ENCODE data around the gene RGS7.

The RGS7 gene

DNA sequence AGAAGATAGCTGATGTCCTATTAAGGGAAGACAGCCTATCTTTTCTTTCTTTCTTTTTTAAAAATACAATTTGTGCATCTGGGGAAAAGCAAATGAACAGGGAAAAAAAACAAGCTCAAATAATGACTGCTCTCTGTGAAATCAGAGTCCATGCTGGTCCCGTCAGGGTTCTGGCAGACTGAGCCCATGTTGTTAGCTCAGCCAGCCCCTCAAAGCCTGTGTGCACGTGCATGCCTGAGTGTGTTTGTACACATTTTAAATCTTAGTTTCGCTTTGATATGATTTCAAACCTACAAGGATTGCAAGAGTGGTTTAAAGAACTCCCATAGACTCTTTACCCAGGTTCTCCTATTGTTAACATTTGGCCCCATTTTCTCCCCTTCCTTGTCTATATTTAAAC, 513.2 kb downstream of the RGS7 start:
- Histone ChIP-seq H3K36me3 (ENCODE audit: control insufficient read depth in 2 of 2, insufficient read depth in 2 of 2, low read length in 2 of 2) (no peaks in the 10 kb centered on the region), H3K27me3 (ENCODE audit: control insufficient read depth in 2 of 2, insufficient read depth in 2 of 2, low read length in 2 of 2) (no peaks in the 10 kb centered on the region), H3K4me1 (ENCODE audit: control insufficient read depth in 2 of 2, insufficient read depth in 2 of 2, low read length in 2 of 2) (no peaks in the 10 kb centered on the region), H3K27ac (ENCODE audit: low read depth in 2 of 2, low read length in 2 of 2) (no peak overlapping the region), H3K9ac (ENCODE audit: low read depth in 1 of 2, low read length in 2 of 2) (no peak overlapping the region), H3K9me3 (ENCODE audit: control insufficient read depth in 2 of 2, low read length in 2 of 2) (no peaks in the 10 kb centered on the region), H3K4me3 (ENCODE audit: low read length in 2 of 2) (no peak overlapping the region)

DNA sequence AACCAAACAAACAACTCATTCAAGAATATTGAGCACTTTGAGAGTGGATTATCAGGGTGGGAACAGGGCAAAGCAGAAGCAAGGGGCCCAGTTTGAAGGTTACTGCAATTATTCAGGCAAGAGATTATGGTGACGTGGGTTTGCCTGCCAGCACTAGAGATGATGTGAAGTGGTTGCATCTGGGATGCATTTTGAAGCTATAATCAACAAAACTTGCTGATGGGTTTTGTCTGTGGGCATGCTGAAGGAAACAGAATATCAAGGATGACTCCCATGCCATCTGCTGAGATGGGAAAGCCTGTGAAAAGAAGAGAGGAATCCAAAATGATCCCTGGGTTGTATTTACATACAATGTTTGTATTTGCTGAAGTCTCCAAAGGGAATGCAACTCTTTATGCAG, 520.7 kb downstream of the RGS7 start:
- H3K27ac ChIP-seq (ENCODE audit: low read depth in 2 of 2, low read length in 2 of 2), result no peak overlapping the region
- no peak overlapping the region for H3K9ac ChIP-seq (ENCODE audit: low read depth in 1 of 2, low read length in 2 of 2)
- no peak overlapping the region for H3K4me3 ChIP-seq (ENCODE audit: low read length in 2 of 2)
- H3K4me1 ChIP-seq (ENCODE audit: control insufficient read depth in 2 of 2, insufficient read depth in 2 of 2, low read length in 2 of 2), result no peaks in the 10 kb centered on the region
- no peaks in the 10 kb centered on the region for H3K9me3 ChIP-seq (ENCODE audit: control insufficient read depth in 2 of 2, low read length in 2 of 2)
- no peaks in the 10 kb centered on the region for H3K36me3 ChIP-seq (ENCODE audit: control insufficient read depth in 2 of 2, insufficient read depth in 2 of 2, low read length in 2 of 2)
- no peaks in the 10 kb centered on the region for H3K27me3 ChIP-seq (ENCODE audit: control insufficient read depth in 2 of 2, insufficient read depth in 2 of 2, low read length in 2 of 2)

DNA sequence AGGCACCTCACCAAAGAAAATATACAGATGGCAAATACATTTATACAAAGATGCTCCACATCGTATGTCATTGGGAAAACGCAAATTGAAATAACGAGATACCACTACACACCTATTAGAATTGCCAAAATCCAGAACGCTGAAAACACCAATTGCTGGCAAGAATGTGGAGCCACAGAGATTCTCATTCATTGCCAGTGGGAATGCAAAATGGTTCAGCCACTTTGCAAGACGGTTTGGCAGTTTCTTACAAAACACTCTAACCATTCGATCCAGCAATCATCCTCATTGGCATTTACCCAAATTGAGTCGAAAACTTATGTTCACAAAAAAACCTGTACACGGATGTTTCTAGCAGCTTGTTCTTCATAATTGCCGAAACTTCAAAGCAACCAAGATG, 521.7 kb downstream of the RGS7 start:
- no peaks in the 10 kb centered on the region for H3K27me3 ChIP-seq (ENCODE audit: control insufficient read depth in 2 of 2, insufficient read depth in 2 of 2, low read length in 2 of 2)
- no peaks in the 10 kb centered on the region for H3K36me3 ChIP-seq (ENCODE audit: control insufficient read depth in 2 of 2, insufficient read depth in 2 of 2, low read length in 2 of 2)
- no peak overlapping the region for H3K4me3 ChIP-seq (ENCODE audit: low read length in 2 of 2)
- H3K27ac ChIP-seq (ENCODE audit: low read depth in 2 of 2, low read length in 2 of 2), result no peak overlapping the region
- H3K4me1 ChIP-seq (ENCODE audit: control insufficient read depth in 2 of 2, insufficient read depth in 2 of 2, low read length in 2 of 2), result no peaks in the 10 kb centered on the region
- no peak overlapping the region for H3K9ac ChIP-seq (ENCODE audit: low read depth in 1 of 2, low read length in 2 of 2)
- no peaks in the 10 kb centered on the region for H3K9me3 ChIP-seq (ENCODE audit: control insufficient read depth in 2 of 2, low read length in 2 of 2)

DNA sequence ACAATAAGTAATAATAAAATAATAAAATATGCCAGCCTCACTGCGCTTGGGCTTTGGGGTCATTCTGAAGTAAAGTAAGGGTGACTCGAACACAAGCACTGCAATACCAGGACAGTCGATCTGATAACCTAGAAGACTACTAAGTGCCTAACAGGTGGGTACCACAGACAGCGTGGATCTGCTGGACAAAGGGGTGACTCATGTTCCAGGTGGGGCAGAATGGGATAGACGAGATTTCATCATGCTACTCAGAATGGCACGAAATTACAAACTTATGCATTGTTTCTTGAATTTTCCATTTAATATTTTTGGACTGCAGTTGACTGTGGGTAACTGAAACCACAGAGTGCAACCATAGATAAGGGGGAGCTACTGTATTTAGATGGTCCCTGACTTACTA, 523.9 kb downstream of the RGS7 start:
- Histone ChIP-seq H3K9ac (ENCODE audit: low read depth in 1 of 2, low read length in 2 of 2) (no peak overlapping the region), H3K27me3 (ENCODE audit: control insufficient read depth in 2 of 2, insufficient read depth in 2 of 2, low read length in 2 of 2) (no peaks in the 10 kb centered on the region), H3K27ac (ENCODE audit: low read depth in 2 of 2, low read length in 2 of 2) (no peak overlapping the region), H3K4me1 (ENCODE audit: control insufficient read depth in 2 of 2, insufficient read depth in 2 of 2, low read length in 2 of 2) (no peaks in the 10 kb centered on the region), H3K36me3 (ENCODE audit: control insufficient read depth in 2 of 2, insufficient read depth in 2 of 2, low read length in 2 of 2) (no peaks in the 10 kb centered on the region), H3K9me3 (ENCODE audit: control insufficient read depth in 2 of 2, low read length in 2 of 2) (no peaks in the 10 kb centered on the region), H3K4me3 (ENCODE audit: low read length in 2 of 2) (no peak overlapping the region)

DNA sequence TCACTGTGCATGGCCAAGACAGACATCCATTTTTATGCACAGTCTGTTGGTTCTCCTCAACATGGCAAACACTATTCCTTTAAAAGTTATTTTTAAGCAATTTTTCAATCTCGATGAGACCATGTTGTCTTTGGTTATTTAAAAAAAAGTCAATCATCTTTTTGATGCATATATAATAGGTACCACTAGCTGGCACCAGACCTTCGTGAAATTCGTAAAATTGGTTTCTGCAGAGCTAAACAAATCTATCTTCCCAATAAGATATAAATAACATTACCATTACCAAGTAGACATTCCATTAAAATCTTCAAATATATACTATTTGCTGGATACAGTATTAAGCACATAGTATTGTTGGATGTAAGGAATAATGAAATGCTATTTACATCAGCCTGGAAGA, 525.1 kb downstream of the RGS7 start:
- H3K36me3 ChIP-seq (ENCODE audit: control insufficient read depth in 2 of 2, insufficient read depth in 2 of 2, low read length in 2 of 2), result no peaks in the 10 kb centered on the region
- H3K4me3 ChIP-seq (ENCODE audit: low read length in 2 of 2), result no peak overlapping the region
- H3K27me3 ChIP-seq (ENCODE audit: control insufficient read depth in 2 of 2, insufficient read depth in 2 of 2, low read length in 2 of 2), result no peaks in the 10 kb centered on the region
- H3K27ac ChIP-seq (ENCODE audit: low read depth in 2 of 2, low read length in 2 of 2), result no peak overlapping the region
- no peak overlapping the region for H3K9ac ChIP-seq (ENCODE audit: low read depth in 1 of 2, low read length in 2 of 2)
- H3K4me1 ChIP-seq (ENCODE audit: control insufficient read depth in 2 of 2, insufficient read depth in 2 of 2, low read length in 2 of 2), result no peaks in the 10 kb centered on the region
- no peaks in the 10 kb centered on the region for H3K9me3 ChIP-seq (ENCODE audit: control insufficient read depth in 2 of 2, low read length in 2 of 2)

DNA sequence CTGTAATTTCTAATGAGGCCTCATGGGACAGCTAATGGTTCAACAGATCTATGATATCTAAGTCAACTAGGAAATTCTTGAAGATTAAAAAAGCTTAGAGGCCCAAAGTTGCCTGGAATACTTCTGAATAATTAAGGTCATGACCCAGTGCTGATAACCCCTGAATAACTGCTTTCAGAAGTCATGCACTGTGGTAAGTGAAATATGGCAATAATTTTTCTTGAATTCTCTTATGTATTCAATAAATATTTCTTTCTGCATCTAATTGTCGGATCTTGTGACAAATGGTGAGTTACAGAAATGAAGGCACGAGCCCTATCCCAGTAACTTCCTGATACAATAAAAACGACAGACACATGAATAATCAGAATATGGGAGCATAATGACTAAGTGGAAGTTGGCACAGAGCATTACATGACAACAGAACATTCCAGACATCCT, 525.8 kb downstream of the RGS7 start:
- no peaks in the 10 kb centered on the region for H3K27me3 ChIP-seq (ENCODE audit: control insufficient read depth in 2 of 2, insufficient read depth in 2 of 2, low read length in 2 of 2)
- H3K4me3 ChIP-seq (ENCODE audit: low read length in 2 of 2), result no peak overlapping the region
- no peak overlapping the region for H3K9ac ChIP-seq (ENCODE audit: low read depth in 1 of 2, low read length in 2 of 2)
- H3K27ac ChIP-seq (ENCODE audit: low read depth in 2 of 2, low read length in 2 of 2), result no peak overlapping the region
- no peaks in the 10 kb centered on the region for H3K36me3 ChIP-seq (ENCODE audit: control insufficient read depth in 2 of 2, insufficient read depth in 2 of 2, low read length in 2 of 2)
- H3K4me1 ChIP-seq (ENCODE audit: control insufficient read depth in 2 of 2, insufficient read depth in 2 of 2, low read length in 2 of 2), result no peaks in the 10 kb centered on the region
- no peaks in the 10 kb centered on the region for H3K9me3 ChIP-seq (ENCODE audit: control insufficient read depth in 2 of 2, low read length in 2 of 2)

DNA sequence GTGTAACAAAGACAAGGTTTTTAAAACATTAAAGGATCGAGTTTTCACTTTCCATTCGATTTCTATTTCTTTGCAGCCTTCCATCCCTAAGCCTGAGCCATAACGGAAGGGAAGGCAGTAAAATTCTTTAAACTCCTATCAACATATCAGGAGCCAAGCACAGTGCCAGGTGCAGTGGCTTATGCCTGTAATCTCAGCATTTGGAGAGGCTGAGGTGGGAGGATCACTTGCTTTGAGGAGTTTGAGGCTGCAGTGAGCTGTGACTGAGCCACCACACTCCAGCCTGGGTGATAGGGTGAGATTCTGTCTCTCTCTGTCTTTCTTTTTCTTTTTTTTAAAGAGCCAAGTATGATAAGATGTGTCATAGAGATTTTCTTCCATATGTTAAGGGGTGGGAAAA, 527.5 kb downstream of the RGS7 start:
- no peaks in the 10 kb centered on the region for H3K27me3 ChIP-seq (ENCODE audit: control insufficient read depth in 2 of 2, insufficient read depth in 2 of 2, low read length in 2 of 2)
- no peak overlapping the region for H3K4me3 ChIP-seq (ENCODE audit: low read length in 2 of 2)
- H3K9me3 ChIP-seq (ENCODE audit: control insufficient read depth in 2 of 2, low read length in 2 of 2), result no peaks in the 10 kb centered on the region
- H3K27ac ChIP-seq (ENCODE audit: low read depth in 2 of 2, low read length in 2 of 2), result no peak overlapping the region
- no peaks in the 10 kb centered on the region for H3K4me1 ChIP-seq (ENCODE audit: control insufficient read depth in 2 of 2, insufficient read depth in 2 of 2, low read length in 2 of 2)
- no peaks in the 10 kb centered on the region for H3K36me3 ChIP-seq (ENCODE audit: control insufficient read depth in 2 of 2, insufficient read depth in 2 of 2, low read length in 2 of 2)
- H3K9ac ChIP-seq (ENCODE audit: low read depth in 1 of 2, low read length in 2 of 2), result no peak overlapping the region

DNA sequence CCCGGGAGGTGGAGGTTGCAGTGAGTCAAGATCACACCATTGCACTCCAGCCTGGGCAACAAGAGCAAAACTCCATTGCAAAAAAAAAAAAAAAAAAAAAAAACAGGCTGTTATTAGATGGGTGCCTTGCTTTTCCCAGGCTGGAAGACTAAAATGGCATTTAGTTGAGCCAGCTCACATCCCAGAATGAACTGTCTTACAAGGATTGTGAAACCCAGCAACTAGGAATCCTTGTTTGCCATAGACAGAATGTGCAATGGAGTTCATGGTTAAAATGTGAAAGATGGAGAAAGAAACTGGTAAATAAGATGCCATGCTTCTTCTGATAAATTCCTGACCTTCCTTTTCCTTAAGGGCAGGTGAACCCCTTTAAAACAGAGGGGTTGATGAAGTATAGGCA, 529.2 kb downstream of the RGS7 start:
- H3K36me3 ChIP-seq (ENCODE audit: control insufficient read depth in 2 of 2, insufficient read depth in 2 of 2, low read length in 2 of 2), result no peaks in the 10 kb centered on the region

DNA sequence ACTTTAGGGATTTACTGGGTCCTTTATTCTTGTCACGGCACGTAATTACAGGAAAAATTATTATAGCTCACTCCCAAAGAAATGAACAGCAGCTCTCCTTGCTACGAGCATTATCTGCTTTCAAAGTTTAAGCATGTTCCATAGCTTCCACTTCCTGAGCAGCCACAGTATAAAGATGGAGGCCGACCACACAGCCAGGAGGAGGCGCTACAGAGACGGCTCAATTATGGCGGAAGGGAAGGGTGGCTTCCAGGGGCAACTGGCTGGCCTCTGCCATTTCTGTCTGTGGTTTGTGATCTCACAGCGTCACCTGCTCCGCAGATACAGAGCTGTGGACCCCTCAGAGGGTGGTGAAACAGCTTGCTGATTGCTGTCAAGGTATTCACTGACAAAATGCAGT, 532.8 kb downstream of the RGS7 start:
- Histone ChIP-seq H3K27ac (ENCODE audit: low read depth in 2 of 2, low read length in 2 of 2) (no peak overlapping the region), H3K9ac (ENCODE audit: low read depth in 1 of 2, low read length in 2 of 2) (no peak overlapping the region), H3K27me3 (ENCODE audit: control insufficient read depth in 2 of 2, insufficient read depth in 2 of 2, low read length in 2 of 2) (no peaks in the 10 kb centered on the region), H3K4me1 (ENCODE audit: control insufficient read depth in 2 of 2, insufficient read depth in 2 of 2, low read length in 2 of 2) (no peaks in the 10 kb centered on the region), H3K4me3 (ENCODE audit: low read length in 2 of 2) (no peak overlapping the region), H3K36me3 (ENCODE audit: control insufficient read depth in 2 of 2, insufficient read depth in 2 of 2, low read length in 2 of 2) (no peaks in the 10 kb centered on the region), H3K9me3 (ENCODE audit: control insufficient read depth in 2 of 2, low read length in 2 of 2) (no peaks in the 10 kb centered on the region)

More for the DNA sequence above, 529.2 kb downstream of the RGS7 start:
- Histone ChIP-seq H3K4me1 (ENCODE audit: control insufficient read depth in 2 of 2, insufficient read depth in 2 of 2, low read length in 2 of 2) (no peaks in the 10 kb centered on the region), H3K9ac (ENCODE audit: low read depth in 1 of 2, low read length in 2 of 2) (no peak overlapping the region), H3K9me3 (ENCODE audit: control insufficient read depth in 2 of 2, low read length in 2 of 2) (no peaks in the 10 kb centered on the region), H3K4me3 (ENCODE audit: low read length in 2 of 2) (no peak overlapping the region), H3K27ac (ENCODE audit: low read depth in 2 of 2, low read length in 2 of 2) (no peak overlapping the region), H3K27me3 (ENCODE audit: control insufficient read depth in 2 of 2, insufficient read depth in 2 of 2, low read length in 2 of 2) (no peaks in the 10 kb centered on the region)

DNA sequence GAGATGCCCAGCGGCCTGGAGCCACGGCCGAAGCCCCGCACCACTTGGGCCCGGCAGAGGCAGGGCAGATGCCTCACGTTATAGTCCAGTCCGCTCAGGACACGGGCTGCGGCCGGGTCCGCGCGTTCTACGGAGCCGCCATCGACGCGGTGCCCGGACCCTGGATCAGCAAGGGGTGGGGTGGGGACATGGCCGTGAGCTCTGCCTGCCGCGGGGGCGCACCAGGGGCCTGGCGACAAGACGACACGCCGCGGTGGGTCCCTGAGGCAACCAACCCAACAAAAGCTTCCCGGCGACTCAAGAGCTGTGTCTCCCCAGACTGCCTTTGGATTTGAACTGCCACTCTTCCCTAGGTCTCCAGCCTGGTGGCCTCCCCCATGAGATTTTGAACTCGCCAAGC, 533.6 kb downstream of the RGS7 start:
- no peaks in the 10 kb centered on the region for H3K36me3 ChIP-seq (ENCODE audit: control insufficient read depth in 2 of 2, insufficient read depth in 2 of 2, low read length in 2 of 2)
- no peaks in the 10 kb centered on the region for H3K27me3 ChIP-seq (ENCODE audit: control insufficient read depth in 2 of 2, insufficient read depth in 2 of 2, low read length in 2 of 2)
- no peak overlapping the region for H3K9ac ChIP-seq (ENCODE audit: low read depth in 1 of 2, low read length in 2 of 2)

DNA sequence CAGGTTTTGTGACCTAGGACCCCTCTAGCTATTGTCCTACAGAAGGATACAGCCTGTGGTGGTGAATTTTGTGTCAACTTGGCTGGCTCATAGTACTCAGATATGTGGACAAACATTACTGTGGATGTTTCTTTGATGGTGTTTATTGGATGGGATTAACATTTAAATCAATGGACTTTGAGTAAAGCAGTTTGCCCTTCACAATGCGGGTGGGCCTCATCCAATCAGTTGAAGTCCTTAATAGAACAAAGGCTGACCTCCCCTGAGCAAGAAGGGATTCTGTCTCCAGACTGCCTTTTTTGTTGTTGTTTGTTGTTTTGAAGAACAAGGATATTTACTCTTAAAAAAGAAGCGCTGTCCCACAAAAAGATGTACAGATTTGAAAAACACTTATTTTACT, 535.1 kb downstream of the RGS7 start:
- no peaks in the 10 kb centered on the region for H3K36me3 ChIP-seq (ENCODE audit: control insufficient read depth in 2 of 2, insufficient read depth in 2 of 2, low read length in 2 of 2)

More for the DNA sequence above, 533.6 kb downstream of the RGS7 start:
- no peak overlapping the region for H3K4me3 ChIP-seq (ENCODE audit: low read length in 2 of 2)
- H3K9me3 ChIP-seq (ENCODE audit: control insufficient read depth in 2 of 2, low read length in 2 of 2), result no peaks in the 10 kb centered on the region
- H3K27ac ChIP-seq (ENCODE audit: low read depth in 2 of 2, low read length in 2 of 2), result no peak overlapping the region
- H3K4me1 ChIP-seq (ENCODE audit: control insufficient read depth in 2 of 2, insufficient read depth in 2 of 2, low read length in 2 of 2), result no peaks in the 10 kb centered on the region

More for the DNA sequence above, 535.1 kb downstream of the RGS7 start:
- Histone ChIP-seq H3K4me1 (ENCODE audit: control insufficient read depth in 2 of 2, insufficient read depth in 2 of 2, low read length in 2 of 2) (no peaks in the 10 kb centered on the region), H3K27me3 (ENCODE audit: control insufficient read depth in 2 of 2, insufficient read depth in 2 of 2, low read length in 2 of 2) (no peaks in the 10 kb centered on the region), H3K27ac (ENCODE audit: low read depth in 2 of 2, low read length in 2 of 2) (no peak overlapping the region), H3K9me3 (ENCODE audit: control insufficient read depth in 2 of 2, low read length in 2 of 2) (no peaks in the 10 kb centered on the region), H3K4me3 (ENCODE audit: low read length in 2 of 2) (no peak overlapping the region), H3K9ac (ENCODE audit: low read depth in 1 of 2, low read length in 2 of 2) (no peak overlapping the region)

Data from mucosa of rectum (tissue), 2 donors.